ENCODE data around the gene DCAF6.

DNA sequence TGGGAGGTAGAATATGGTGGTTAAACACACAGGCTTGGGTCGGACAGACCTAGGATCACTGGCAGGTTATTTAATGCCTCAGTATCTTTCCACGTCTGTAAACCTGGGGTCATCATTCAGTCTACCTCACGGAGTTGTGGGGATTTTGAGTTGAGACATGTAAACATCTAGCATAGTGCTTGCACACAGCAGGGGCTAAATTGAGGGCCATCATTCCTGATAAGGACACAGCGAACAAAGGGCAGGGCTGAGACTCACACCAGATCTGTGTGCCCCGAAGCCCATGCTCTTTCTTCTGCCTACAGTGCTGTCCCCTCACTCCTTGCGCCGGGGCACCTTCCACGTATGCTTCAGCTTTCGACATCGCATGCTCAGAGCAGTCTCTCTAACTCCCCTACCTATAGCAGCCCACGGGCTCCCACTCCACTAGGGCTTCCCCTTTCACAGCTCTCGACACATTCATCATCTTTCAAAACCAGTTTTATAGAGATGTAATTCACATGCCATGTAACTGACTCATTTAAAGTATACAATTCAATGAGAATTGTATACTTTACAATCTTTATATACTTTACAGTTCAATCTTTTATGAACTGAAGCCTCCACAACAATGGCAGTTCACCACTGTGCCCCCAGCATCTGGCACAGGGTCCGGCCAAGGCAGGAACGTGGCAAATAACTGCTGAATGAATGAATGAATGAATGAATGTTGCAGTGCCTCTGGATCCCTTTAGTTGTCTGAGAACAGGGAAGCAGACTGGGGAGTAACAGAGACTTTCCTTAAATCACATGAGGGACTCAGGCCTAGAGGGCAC lies 152.2 kb downstream of the DCAF6 start:
- TF ChIP-seq, protein P1, sequence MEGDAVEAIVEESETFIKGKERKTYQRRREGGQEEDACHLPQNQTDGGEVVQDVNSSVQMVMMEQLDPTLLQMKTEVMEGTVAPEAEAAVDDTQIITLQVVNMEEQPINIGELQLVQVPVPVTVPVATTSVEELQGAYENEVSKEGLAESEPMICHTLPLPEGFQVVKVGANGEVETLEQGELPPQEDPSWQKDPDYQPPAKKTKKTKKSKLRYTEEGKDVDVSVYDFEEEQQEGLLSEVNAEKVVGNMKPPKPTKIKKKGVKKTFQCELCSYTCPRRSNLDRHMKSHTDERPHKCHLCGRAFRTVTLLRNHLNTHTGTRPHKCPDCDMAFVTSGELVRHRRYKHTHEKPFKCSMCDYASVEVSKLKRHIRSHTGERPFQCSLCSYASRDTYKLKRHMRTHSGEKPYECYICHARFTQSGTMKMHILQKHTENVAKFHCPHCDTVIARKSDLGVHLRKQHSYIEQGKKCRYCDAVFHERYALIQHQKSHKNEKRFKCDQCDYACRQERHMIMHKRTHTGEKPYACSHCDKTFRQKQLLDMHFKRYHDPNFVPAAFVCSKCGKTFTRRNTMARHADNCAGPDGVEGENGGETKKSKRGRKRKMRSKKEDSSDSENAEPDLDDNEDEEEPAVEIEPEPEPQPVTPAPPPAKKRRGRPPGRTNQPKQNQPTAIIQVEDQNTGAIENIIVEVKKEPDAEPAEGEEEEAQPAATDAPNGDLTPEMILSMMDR (conservative IDR thresholded peaks at IDR 0.05; ENCODE audit: low read depth, low read length): no peak
- TF ChIP-seq EZH2 (IDR thresholded peaks at IDR 0.05; ENCODE audit: borderline replicate concordance, low read depth, low read length, poor library complexity, severe bottlenecking): no peak
